Measurements from ENCODE around the gene KCNMA1.

KCNMA1 gene

GRCh38 chr10:77071956-77072355 lies 565.7 kb downstream of the KCNMA1 start:
- no peak for DNase-seq (ENCODE audit: low read depth in 1 of 2, low spot score in 1 of 2)

GRCh38 chr10:77071001-77071511 lies 566.6 kb downstream of the KCNMA1 start:
- no peak for DNase-seq (ENCODE audit: low read depth in 1 of 2, low spot score in 1 of 2)

DNA sequence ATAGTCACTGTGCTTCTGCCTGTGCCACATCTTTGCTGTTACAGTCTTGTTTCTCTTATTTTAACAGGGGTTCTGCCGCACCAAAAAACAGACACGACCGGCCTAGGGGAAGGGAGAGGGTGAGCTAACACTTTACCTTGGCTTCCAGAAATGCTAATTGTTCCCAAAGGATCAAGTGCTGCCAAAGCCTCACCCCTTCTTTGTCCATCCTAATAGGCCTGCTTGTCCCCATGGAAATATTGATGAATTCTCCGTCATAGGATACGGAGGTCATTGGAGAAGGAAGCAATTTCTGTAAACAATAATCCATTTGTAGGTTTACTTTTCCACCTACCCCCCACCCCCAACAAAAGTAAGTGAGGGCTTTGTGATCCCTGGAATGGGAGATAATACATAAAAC lies 567.3 kb downstream of the KCNMA1 start:
- no peak for DNase-seq (ENCODE audit: low read depth in 1 of 2, low spot score in 1 of 2)

- DNase-seq (ENCODE audit: low read depth in 1 of 2, low spot score in 1 of 2), result no peak
Measured at GRCh38 chr10:77068969-77069368, 568.6 kb downstream of the KCNMA1 start.

- no peak for DNase-seq (ENCODE audit: low read depth in 1 of 2, low spot score in 1 of 2)
Measured at GRCh38 chr10:77068272-77068671, 569.3 kb downstream of the KCNMA1 start.

DNA sequence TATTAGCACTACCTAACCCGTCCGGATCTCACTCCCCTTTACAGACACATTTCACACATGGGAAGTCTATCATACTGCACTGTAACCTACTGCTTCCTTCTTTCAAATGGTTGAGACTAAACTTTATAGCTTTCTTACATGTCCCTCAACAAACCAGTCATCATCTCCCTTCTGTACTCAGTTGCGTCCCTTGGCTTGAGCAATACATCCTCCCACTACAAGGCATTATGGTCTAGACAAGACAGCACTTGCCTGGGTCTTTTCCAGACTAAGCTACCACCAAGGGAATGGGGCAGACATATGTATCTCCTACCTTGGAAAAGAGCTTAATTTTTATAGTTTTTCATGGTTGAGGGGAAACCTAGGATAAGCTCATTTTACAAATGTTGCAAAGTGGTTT lies 575.2 kb downstream of the KCNMA1 start:
- DNase-seq (ENCODE audit: low read depth in 1 of 2, low spot score in 1 of 2), result no peak

- DNase-seq (ENCODE audit: low read depth in 1 of 2, low spot score in 1 of 2), result no peak
Measured at GRCh38 chr10:77060913-77061312, 576.7 kb downstream of the KCNMA1 start.

DNA sequence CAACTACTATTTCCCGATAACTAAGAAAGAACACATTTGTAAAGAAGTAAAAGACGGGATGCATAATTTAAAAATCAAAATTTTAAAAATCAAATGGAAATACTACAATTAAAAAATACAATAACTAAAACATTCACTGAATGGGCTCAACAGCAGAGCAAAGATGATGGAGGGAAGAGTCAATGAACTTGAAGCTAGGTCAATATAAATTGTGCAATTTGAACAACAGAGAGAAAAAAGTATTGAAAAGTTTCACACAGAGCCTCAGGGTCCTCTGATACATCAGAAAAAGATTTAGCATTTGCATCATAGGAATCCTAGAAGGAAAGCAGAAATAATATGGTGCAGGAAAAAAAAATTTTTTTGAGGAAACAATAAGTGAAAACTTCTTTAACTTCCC lies 581.0 kb downstream of the KCNMA1 start:
- DNase-seq (ENCODE audit: low read depth in 1 of 2, low spot score in 1 of 2), result no peak

GRCh38 chr10:77052593-77052992 lies 585.0 kb downstream of the KCNMA1 start:
- DNase-seq (ENCODE audit: low read depth in 1 of 2, low spot score in 1 of 2), result no peak

DNA sequence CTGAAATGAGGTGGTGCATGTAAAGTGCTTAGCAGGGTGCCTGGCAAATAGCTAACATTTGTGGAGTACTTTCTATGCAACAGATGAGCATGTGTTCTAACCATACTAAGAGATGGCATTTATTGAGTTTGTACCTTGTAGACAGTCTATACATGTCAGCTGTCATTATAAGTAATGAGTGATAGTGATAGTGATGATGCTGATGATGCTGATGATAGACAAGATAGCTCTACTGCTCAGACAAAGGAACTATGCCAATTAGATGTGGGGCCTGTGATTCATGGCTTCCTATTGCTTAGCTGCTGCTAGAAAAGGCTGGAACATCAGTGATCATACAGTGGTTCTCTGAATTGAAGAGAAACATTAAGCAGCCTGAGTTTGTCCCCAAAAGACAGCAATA lies 585.8 kb downstream of the KCNMA1 start:
- no peak for DNase-seq (ENCODE audit: low read depth in 1 of 2, low spot score in 1 of 2)

DNA sequence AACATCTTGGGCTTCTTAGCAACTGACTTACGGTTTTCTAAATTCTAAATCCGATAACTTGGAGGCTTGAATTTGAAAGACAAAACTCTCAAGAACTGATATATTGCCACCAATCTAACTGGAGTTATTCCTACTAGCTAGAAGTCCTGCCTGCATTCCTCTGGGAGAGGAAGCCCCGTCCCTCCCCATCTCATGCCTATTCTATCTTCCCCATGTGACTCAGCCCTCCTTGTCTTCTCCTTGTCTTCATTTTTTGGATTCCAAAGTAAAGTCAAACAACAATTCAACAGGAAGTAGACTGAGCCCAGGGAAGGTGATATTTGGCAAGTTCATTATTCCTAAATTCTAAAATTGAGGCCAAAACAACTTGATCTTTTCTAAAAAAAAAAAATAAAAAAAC lies 587.7 kb downstream of the KCNMA1 start:
- no peak for DNase-seq (ENCODE audit: low read depth in 1 of 2, low spot score in 1 of 2)

DNA sequence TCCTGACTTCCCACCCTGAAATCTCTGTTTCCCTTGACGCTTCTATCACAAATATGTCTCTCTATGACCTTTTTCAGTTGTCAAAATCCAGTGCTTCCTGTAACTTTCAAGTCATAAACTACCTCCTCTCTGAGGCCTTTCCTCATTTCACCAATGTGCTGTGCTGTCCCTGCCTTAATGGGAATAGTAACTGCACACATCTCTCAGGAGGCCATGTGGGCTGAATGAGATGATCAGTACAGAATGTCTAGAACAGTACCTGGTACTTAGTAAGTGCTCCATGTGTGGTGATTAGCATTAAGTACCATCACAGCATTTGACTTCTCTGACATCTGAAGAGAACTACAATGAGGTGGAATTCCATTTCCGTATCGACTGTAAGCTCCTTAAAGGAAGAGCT lies 588.5 kb downstream of the KCNMA1 start:
- DNase-seq (ENCODE audit: low read depth in 1 of 2, low spot score in 1 of 2), result no peak

- no peak for DNase-seq (ENCODE audit: low read depth in 1 of 2, low spot score in 1 of 2)
Measured at GRCh38 chr10:77045085-77045484, 592.5 kb downstream of the KCNMA1 start.

DNA sequence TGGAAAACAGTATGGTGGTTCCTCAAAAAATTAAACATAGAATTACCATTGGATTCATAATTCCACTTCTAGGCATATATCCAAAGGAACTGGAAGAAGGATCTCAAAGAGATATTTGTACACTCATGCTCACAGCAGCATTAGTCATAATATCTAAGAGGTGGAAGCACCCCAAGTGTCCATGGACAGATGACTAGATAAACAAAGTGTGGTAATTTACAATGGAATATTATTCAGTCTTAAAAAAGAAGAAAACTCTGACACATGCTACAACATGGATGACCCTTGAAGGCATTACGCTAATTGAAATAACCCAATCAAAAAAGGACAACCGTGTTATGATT lies 594.2 kb downstream of the KCNMA1 start:
- DNase-seq (ENCODE audit: low read depth in 1 of 2, low spot score in 1 of 2), result no peak

- DNase-seq (ENCODE audit: low read depth in 1 of 2, low spot score in 1 of 2), result no peak
Measured at GRCh38 chr10:77042706-77043419, 594.7 kb downstream of the KCNMA1 start.

- no peak for DNase-seq (ENCODE audit: low read depth in 1 of 2, low spot score in 1 of 2)
Measured at GRCh38 chr10:77041636-77042258, 595.9 kb downstream of the KCNMA1 start.

DNA sequence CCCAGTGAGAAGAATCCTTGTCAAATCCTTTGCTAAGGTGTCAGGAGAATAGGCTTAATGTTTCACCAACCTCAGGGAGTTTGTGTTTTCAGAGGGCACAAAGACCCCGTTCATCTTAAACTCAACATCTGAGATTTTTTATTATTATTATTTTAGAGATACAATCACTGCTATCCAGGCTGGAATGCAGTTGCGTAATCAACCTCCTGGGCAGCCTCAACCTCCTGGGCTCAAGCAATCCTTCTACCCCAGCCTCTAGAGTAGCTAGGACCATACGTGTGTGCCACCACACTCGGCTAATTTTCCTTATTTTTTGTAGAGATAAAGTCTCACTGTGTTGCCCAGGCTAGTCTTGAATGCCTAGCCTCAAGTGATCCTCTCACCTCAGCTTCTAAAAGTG lies 599.2 kb downstream of the KCNMA1 start:
- no peak for DNase-seq (ENCODE audit: low read depth in 1 of 2, low spot score in 1 of 2)

DNA sequence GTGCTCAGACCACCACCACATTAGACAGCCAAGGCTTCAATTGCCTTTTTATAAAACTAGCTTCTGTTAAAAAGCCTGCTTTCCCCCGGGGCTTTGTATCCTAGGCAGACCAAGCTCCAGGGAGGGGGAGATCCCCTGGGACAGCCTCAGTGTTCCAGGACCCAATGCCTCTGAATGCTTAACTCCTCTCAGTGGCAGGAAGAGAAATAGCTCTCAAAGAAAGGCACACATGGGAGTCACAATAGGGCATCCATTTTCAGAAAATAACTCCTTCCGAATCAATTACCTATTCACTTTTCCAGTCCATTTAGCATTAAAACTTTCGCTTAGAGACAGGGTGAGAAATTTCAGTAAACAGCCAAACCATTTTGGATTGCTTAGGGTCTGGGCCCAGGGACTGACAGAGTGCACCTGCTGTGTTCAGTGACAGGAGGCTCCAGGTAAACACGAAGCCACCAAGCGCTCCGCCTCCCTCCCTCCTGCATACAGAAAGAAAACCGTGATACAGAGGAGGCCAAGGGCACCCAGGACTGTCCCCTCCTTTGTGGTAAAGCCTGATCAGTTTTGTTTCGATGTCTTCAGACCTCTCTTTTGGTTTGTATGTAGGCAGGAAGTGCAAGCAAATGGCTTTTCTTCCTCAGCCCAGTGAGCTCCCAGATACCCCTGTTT lies 599.7 kb downstream of the KCNMA1 start:
- no peak for DNase-seq (ENCODE audit: low read depth in 1 of 2, low spot score in 1 of 2)

- no peak for DNase-seq (ENCODE audit: low read depth in 1 of 2, low spot score in 1 of 2)
Measured at GRCh38 chr10:77036993-77037734, 600.4 kb downstream of the KCNMA1 start.

DNA sequence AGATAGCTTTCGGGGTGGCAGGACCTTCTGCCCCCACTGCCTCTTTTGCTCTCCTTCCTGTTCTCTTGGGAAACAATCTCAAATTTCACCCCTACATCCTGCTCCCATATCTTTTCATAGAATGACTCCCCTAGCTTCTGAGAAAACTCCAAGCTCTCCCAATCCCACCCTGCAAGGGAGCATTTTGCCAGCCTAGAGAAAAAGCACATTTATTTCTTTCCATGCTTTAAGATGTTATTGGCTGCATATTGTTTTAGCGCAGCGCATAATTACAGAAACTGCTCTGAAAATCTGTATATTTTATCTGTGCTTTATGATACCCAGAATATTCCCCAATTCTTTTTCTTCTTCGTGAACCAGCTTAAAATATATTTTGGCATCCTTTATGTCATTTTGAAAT lies 601.3 kb downstream of the KCNMA1 start:
- DNase-seq (ENCODE audit: low read depth in 1 of 2, low spot score in 1 of 2), result no peak

DNA sequence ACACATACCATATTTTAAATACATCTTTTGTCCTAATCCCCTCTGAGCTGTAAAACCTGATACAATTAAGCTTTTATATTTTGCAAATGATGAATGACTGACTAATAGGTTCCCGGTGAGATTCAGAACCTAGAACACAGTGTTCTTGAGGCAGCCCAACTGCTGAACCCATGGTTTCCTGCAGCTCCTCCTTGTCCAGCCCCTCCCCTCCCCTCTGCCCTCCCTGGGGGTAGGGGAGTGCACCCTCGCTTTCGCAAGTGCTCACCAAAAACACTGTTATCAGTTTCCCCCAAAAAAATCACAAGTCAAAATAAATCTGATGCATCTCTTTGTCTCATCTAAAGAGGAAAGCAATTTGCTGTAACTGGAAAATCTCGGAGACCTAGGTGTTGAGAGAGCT lies 602.8 kb downstream of the KCNMA1 start:
- no peak for DNase-seq (ENCODE audit: low read depth in 1 of 2, low spot score in 1 of 2)

DNA sequence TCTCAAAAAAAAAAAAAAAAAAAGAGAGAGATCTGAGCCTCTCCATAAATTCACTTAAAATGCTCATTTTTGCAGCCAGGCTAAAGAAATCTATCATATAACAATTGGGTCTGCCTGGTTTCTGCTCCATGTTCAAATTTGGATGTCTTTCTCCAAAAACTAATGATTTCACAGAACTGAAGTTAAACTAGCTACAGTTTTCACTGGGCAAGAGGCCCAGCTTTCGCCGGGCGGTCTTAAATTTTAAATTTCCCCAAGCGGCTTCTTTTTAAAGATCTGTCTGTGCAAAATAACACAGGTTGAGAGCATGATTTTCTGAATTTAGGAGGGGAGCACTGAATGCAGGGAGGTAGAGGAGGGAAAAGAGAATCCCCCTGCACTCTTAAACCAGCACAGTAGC lies 603.4 kb downstream of the KCNMA1 start:
- DNase-seq (ENCODE audit: low read depth in 1 of 2, low spot score in 1 of 2), result no peak

Data from activated T-helper 1 cell treated with anti-CD3 and anti-CD28 coated beads, Interleukin-2, amount 50 U/mL, for 16 hours (primary cell).